ENCODE measurements around the gene OR9Q1. TPM values are rescaled to one million over a fixed set of nuclear protein-coding genes. Genes with fewer than 3 reads are reported as not detected.

The OR9Q1 gene
- total and polyA plus RNA-seq, 2 of the 4 experiments (the other 2 are of a cell fraction): not detected

GRCh38 chr11:58121096-58121495 lies 97.4 kb downstream of the OR9Q1 start:
- no peak overlapping the region for H3K14ac ChIP-seq (replicated peaks; ENCODE audit: low read depth, low read length)
- no peaks in the 10 kb centered on the region for H3K36me3 ChIP-seq (ENCODE audit: control insufficient read depth, insufficient read depth, low read length)
- no peaks in the 10 kb centered on the region; the same call in 1 of the 2 replicates for H3K27me3 ChIP-seq (ENCODE audit: control insufficient read depth, insufficient read depth, low read length)
- no peaks in the 10 kb centered on the region for H3K9me3 ChIP-seq (ENCODE audit: control insufficient read depth, insufficient read depth, low read length)
- no peak overlapping the region for H2AK9ac ChIP-seq (replicated peaks; ENCODE audit: low read depth, low read length, poor library complexity)
- H3K4ac ChIP-seq (ENCODE audit: low read depth, low read length): no peak overlapping the region
- no peak overlapping the region for H3K4me3 ChIP-seq (ENCODE audit: insufficient read depth, low read depth, low read length)
- no peak overlapping the region for H3K27ac ChIP-seq (ENCODE audit: insufficient read depth, low read length)
- no peak overlapping the region for H4K91ac ChIP-seq (ENCODE audit: insufficient read depth, low read depth, low read length)
- WGBS, 2 experiments (ENCODE audit: extremely low coverage in 2 of 2, insufficient read length in 1 of 2): no CpG with 5 or more reads among the region's 1 CpG
- no peaks in the 10 kb centered on the region for H3K9me1 ChIP-seq (ENCODE audit: insufficient read depth, low read length)
- TF ChIP-seq ELK1 (IDR thresholded peaks at IDR 0.05; ENCODE audit: borderline replicate concordance, low read depth, low read length): no peak
- no peak for TF ChIP-seq RAD21 (IDR thresholded peaks at IDR 0.05; ENCODE audit: low read length)
- TF ChIP-seq MXI1 (IDR thresholded peaks at IDR 0.05; ENCODE audit: borderline replicate concordance, low read depth, low read length): no peak
- TF ChIP-seq RFX5 (IDR thresholded peaks at IDR 0.05; ENCODE audit: low read depth, low read length): no peak
- no peak for TF ChIP-seq BHLHE40 (IDR thresholded peaks at IDR 0.05; ENCODE audit: low read depth, low read length)
- TF ChIP-seq CTCF (conservative IDR thresholded peaks at IDR 0.05; ENCODE audit: low read depth, low read length): no peak
- TF ChIP-seq CEBPB (IDR thresholded peaks at IDR 0.05; ENCODE audit: low read depth, low read length): no peak
- TF ChIP-seq NFE2L2 (IDR thresholded peaks at IDR 0.05; ENCODE audit: low read depth, low read length): no peak
- TF ChIP-seq POLR2A (IDR thresholded peaks at IDR 0.05; ENCODE audit: low read depth, low read length): no peak
- no peak for TF ChIP-seq MAZ (IDR thresholded peaks at IDR 0.05; ENCODE audit: borderline replicate concordance, low read depth, low read length)
- TF ChIP-seq MAFK (IDR thresholded peaks at IDR 0.05; ENCODE audit: low read depth, low read length): no peak
- TF ChIP-seq FOS (IDR thresholded peaks at IDR 0.05; ENCODE audit: low read depth, low read length): no peak
- no peak for TF ChIP-seq CHD1 (IDR thresholded peaks at IDR 0.05; ENCODE audit: low read depth, low read length)
- no peak for TF ChIP-seq SMC3 (IDR thresholded peaks at IDR 0.05; ENCODE audit: low read depth, low read length)
- TF ChIP-seq RCOR1 (IDR thresholded peaks at IDR 0.05; ENCODE audit: insufficient replicate concordance, low read length): no peak
- TF ChIP-seq USF2 (IDR thresholded peaks at IDR 0.05; ENCODE audit: low read depth, low read length): no peak
- H3K4me1 ChIP-seq (ENCODE audit: control insufficient read depth, insufficient read depth, low read length): no peaks in the 10 kb centered on the region
- no peak overlapping the region for H3K4me2 ChIP-seq (ENCODE audit: low read depth, low read length)
- DNase-seq (peak; percentile 5), ATAC-seq (ENCODE audit: low read depth) (peak; percentile 51)
- intact Hi-C loops (cut with micrococcal nuclease): loop anchor here (10.0 kb wide), 1 partner anchor 394 kb away; no protein-coding TSS in a partner anchor
- no peak overlapping the region for H2BK15ac ChIP-seq (ENCODE audit: low read depth, low read length)
- no peak overlapping the region for H3K9ac ChIP-seq (ENCODE audit: low read depth, low read length)
- CTCF ChIA-PET: no interaction called here
- in situ Hi-C loops (cut with MboI; ENCODE audit: low sequenced_read_pairs): no loop called here
- H3K23ac ChIP-seq (ENCODE audit: low read depth, low read length): no peak overlapping the region
- no peak overlapping the region for H2BK120ac ChIP-seq (ENCODE audit: low read depth, low read length)
- no peak overlapping the region for H2AK5ac ChIP-seq (ENCODE audit: low read depth, low read length)
- no peak overlapping the region for H4K5ac ChIP-seq (ENCODE audit: low read depth, low read length)
- H4K20me1 ChIP-seq (ENCODE audit: insufficient read depth, low read length): no peaks in the 10 kb centered on the region
- no peak overlapping the region for H2AFZ ChIP-seq (replicated peaks; ENCODE audit: low read length, poor library complexity)
- no peak overlapping the region for H2BK5ac ChIP-seq (ENCODE audit: low read depth, low read length, poor library complexity, severe bottlenecking)
- no peak overlapping the region for H3K18ac ChIP-seq (ENCODE audit: low read depth, low read length)
- dilution Hi-C loops (cut with HindIII; ENCODE audit: low sequenced_read_pairs, unreplicated experiment): no loop called here
- no TSS peak for BruUV-seq (replicated peaks)
- H2BK20ac ChIP-seq (ENCODE audit: low read depth, low read length): no peak overlapping the region
- POLR2A ChIA-PET (ENCODE audit: unreplicated experiment): no interaction called here
- H3K79me1 ChIP-seq (ENCODE audit: low read depth in 1 of 2, low read length in 2 of 2): no peaks in the 10 kb centered on the region
- H3K56ac ChIP-seq (ENCODE audit: extremely low read depth, insufficient read depth, low read length): no peak overlapping the region
- H4K8ac ChIP-seq (ENCODE audit: low read depth in 2 of 2, low read length in 2 of 2): no peak overlapping the region
